Measurements from ENCODE around the gene STAG2. TPM values are rescaled to one million over a fixed set of nuclear protein-coding genes. Genes with fewer than 3 reads are reported as not detected.
"Not testable (repeated sequence)": the region's sequence is repeated elsewhere in the genome, so short reads cannot be mapped to it uniquely, and the experiment has no call there.

Gene STAG2
- total RNA-seq, 1 donor from 2014 or later = 57.6 TPM

DNA sequence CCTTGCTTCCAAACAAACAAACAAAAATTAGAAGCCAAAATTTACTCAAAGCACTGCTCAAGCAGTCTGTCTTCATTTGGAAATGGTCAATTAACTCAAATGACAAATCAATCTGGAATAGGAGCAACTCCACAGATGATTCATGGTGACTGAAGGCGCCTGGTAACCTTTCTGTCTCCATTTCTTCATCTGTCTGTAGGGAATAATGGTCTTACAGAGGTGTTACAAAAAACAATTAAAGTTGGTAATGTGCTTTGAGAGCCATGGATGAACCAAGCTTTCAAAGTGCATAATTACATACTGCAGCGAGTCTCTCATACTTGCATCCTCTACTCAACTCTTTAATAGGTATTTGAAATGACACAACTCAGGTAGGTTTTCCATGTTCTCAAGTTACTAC lies 38.3 kb upstream of the STAG2 start:
- no peaks in the 10 kb centered on the region for H3K27me3 Mint-ChIP-seq (ENCODE audit: unreplicated experiment)
- H3K4me1 Mint-ChIP-seq (ENCODE audit: unreplicated experiment) = no peaks in the 10 kb centered on the region
- H3K36me3 Mint-ChIP-seq (ENCODE audit: low read depth, unreplicated experiment) = no peaks in the 10 kb centered on the region
- H3K27ac Mint-ChIP-seq (ENCODE audit: unreplicated experiment) = no peak overlapping the region
- no peaks in the 10 kb centered on the region for H3K9me3 Mint-ChIP-seq (ENCODE audit: unreplicated experiment)
- no peak for TF ChIP-seq CTCF (IDR thresholded peaks at IDR 0.05; ENCODE audit: unreplicated experiment)
- H3K4me3 Mint-ChIP-seq (ENCODE audit: unreplicated experiment) = no peak overlapping the region
- DNase-seq (ENCODE audit: low spot score) = no peak

DNA sequence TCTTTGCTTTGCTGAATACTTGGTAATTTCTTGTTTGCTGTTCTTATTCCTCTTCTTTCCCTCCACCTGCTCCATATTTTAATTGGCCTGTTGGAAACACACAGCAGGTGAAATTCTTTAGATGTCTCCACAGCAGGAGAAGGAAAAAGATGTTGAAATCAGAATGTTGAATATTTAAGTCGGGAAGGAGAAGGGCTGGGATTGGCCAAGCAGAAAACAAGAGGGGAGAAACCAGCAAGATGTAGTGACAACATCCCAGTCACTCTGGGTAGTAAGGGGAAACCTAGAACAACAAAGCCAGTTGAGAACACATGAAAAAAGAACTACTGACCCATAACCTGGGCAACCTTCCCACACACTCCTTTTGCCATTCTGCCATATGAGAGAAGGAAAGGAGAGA lies 37.3 kb upstream of the STAG2 start:
- no peak for TF ChIP-seq CTCF (IDR thresholded peaks at IDR 0.05; ENCODE audit: unreplicated experiment)

GRCh38 chrX:123927845-123928244 lies 33.7 kb upstream of the STAG2 start:
- no peaks in the 10 kb centered on the region for H3K4me1 Mint-ChIP-seq (ENCODE audit: unreplicated experiment)
- no peaks in the 10 kb centered on the region for H3K27me3 Mint-ChIP-seq (ENCODE audit: unreplicated experiment)

More for the DNA sequence above, 37.3 kb upstream of the STAG2 start:
- no peak overlapping the region for H3K27ac Mint-ChIP-seq (ENCODE audit: unreplicated experiment)
- H3K9me3 Mint-ChIP-seq (ENCODE audit: unreplicated experiment) = no peaks in the 10 kb centered on the region
- no peaks in the 10 kb centered on the region for H3K27me3 Mint-ChIP-seq (ENCODE audit: unreplicated experiment)
- DNase-seq (ENCODE audit: low spot score) = no peak
- H3K36me3 Mint-ChIP-seq (ENCODE audit: low read depth, unreplicated experiment) = no peaks in the 10 kb centered on the region
- no peak overlapping the region for H3K4me3 Mint-ChIP-seq (ENCODE audit: unreplicated experiment)
- H3K4me1 Mint-ChIP-seq (ENCODE audit: unreplicated experiment) = no peaks in the 10 kb centered on the region

DNA sequence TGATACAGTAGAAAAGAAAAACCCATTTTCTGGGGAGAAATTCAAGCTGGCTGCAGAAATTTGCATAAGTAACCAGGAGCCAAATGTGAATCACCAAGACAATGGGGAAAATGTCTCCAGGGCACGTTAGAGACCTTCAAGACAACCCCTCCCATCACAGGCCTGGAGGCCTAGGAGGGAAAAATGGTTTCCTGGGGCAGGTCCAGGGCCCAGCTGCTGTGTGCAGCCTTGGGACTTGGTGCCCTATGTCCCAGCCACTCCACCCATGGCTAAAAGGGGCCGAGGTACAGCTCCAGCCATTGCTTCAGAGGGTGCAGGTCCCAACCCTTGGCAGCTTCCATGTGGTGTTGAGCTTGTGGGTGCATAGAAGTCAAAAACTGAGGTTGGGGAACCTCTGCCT lies 29.5 kb upstream of the STAG2 start:
- H3K4me3 Mint-ChIP-seq (ENCODE audit: unreplicated experiment); H3K9me3 Mint-ChIP-seq (ENCODE audit: unreplicated experiment); DNase-seq (ENCODE audit: low spot score); H3K27me3 Mint-ChIP-seq (ENCODE audit: unreplicated experiment); H3K36me3 Mint-ChIP-seq (ENCODE audit: low read depth, unreplicated experiment); H3K4me1 Mint-ChIP-seq (ENCODE audit: unreplicated experiment); H3K27ac Mint-ChIP-seq (ENCODE audit: unreplicated experiment): not testable (repeated sequence)

More at GRCh38 chrX:123927845-123928244, 33.7 kb upstream of the STAG2 start:
- H3K4me3 Mint-ChIP-seq (ENCODE audit: unreplicated experiment) = no peak overlapping the region
- no peak overlapping the region for H3K27ac Mint-ChIP-seq (ENCODE audit: unreplicated experiment)
- DNase-seq (ENCODE audit: low spot score) = no peak
- no peak for TF ChIP-seq CTCF (IDR thresholded peaks at IDR 0.05; ENCODE audit: unreplicated experiment)
- no peaks in the 10 kb centered on the region for H3K36me3 Mint-ChIP-seq (ENCODE audit: low read depth, unreplicated experiment)
- H3K9me3 Mint-ChIP-seq (ENCODE audit: unreplicated experiment) = peaks cover 5% of the 10 kb centered on the region

GRCh38 chrX:123943074-123943473 lies 18.4 kb upstream of the STAG2 start:
- H3K36me3 Mint-ChIP-seq (ENCODE audit: low read depth, unreplicated experiment) = no peaks in the 10 kb centered on the region
- no peak overlapping the region for H3K27ac Mint-ChIP-seq (ENCODE audit: unreplicated experiment)
- H3K27me3 Mint-ChIP-seq (ENCODE audit: unreplicated experiment) = no peaks in the 10 kb centered on the region
- no peak for TF ChIP-seq CTCF (IDR thresholded peaks at IDR 0.05; ENCODE audit: unreplicated experiment)
- no peak overlapping the region for H3K4me3 Mint-ChIP-seq (ENCODE audit: unreplicated experiment)
- H3K9me3 Mint-ChIP-seq (ENCODE audit: unreplicated experiment) = no peaks in the 10 kb centered on the region
- no peaks in the 10 kb centered on the region for H3K4me1 Mint-ChIP-seq (ENCODE audit: unreplicated experiment)
- DNase-seq (ENCODE audit: low spot score) = no peak

DNA sequence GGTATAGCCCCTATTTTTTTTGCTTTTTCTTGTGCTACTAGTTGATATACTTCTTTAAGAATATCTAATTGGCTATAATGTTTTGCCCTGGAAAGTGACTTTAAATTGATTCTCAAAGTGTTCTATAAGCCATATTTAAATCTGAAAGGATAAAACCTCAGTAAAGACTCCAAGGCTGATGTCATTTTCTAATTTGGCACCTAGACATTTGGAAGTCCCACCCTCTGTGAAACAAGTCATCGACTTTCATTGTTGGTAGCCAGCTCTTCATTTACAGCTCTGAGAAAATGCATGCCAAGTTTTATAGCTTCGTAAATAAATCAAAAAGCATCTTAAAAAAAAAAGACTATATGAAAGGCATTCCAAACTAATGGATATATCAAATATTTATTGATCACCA lies 18.0 kb upstream of the STAG2 start:
- H3K4me1 Mint-ChIP-seq (ENCODE audit: unreplicated experiment) = no peaks in the 10 kb centered on the region
- H3K27ac Mint-ChIP-seq (ENCODE audit: unreplicated experiment) = no peak overlapping the region
- no peak overlapping the region for H3K4me3 Mint-ChIP-seq (ENCODE audit: unreplicated experiment)
- H3K36me3 Mint-ChIP-seq (ENCODE audit: low read depth, unreplicated experiment) = no peaks in the 10 kb centered on the region
- no peak for DNase-seq (ENCODE audit: low spot score)
- no peaks in the 10 kb centered on the region for H3K27me3 Mint-ChIP-seq (ENCODE audit: unreplicated experiment)
- no peaks in the 10 kb centered on the region for H3K9me3 Mint-ChIP-seq (ENCODE audit: unreplicated experiment)
- TF ChIP-seq CTCF (IDR thresholded peaks at IDR 0.05; ENCODE audit: unreplicated experiment) = no peak
